Astrocyte (in vitro differentiated cells and primary cell): Measurements from ENCODE around the gene ASXL1. TPM values are rescaled to one million over a fixed set of nuclear protein-coding genes. Genes with fewer than 3 reads are reported as not detected.

Source experiments
- DNase-seq: peaks from one replicate; pipeline ENCODE4 v3.0.0-alpha.2; 2010; ENCODE audit warnings: low read depth
- FAIRE-seq: peaks from 2 replicates; lab custom pipeline; 2011; peaks lifted over from hg19 to GRCh38; lab: Jason Lieb, UNC
- H2AFZ ChIP-seq: 2 replicates; pipeline ENCODE4 v1.6.0; 2012; ENCODE audit warnings: low read depth, low read length, inconsistent platforms
- H3K27ac ChIP-seq: 2 replicates; pipeline ENCODE4 v1.5.1; 2011; ENCODE audit warnings: low read depth, low read length, inconsistent platforms
- H3K27me3 ChIP-seq: 2 replicates; pipeline ENCODE4 v1.6.0; 2011; ENCODE audit warnings: low read length, inconsistent platforms; ENCODE audit not compliant: insufficient read depth
- H3K36me3 ChIP-seq: 2 replicates; pipeline ENCODE4 v1.5.1; 2011; ENCODE audit warnings: low read length, inconsistent platforms; ENCODE audit not compliant: insufficient read depth
- H3K4me1 ChIP-seq: 2 replicates; pipeline ENCODE4 v1.5.1; 2011; ENCODE audit warnings: low read length, inconsistent platforms; ENCODE audit not compliant: insufficient read depth
- H3K4me2 ChIP-seq: 2 replicates; pipeline ENCODE4 v1.6.0; 2012; ENCODE audit warnings: low read length, inconsistent platforms
- H3K4me3 ChIP-seq: 2 replicates; pipeline ENCODE4 v1.5.1; 2011; ENCODE audit warnings: low read depth, mild to moderate bottlenecking, low read length, inconsistent platforms; ENCODE audit not compliant: insufficient read depth
- H3K79me2 ChIP-seq: 2 replicates; pipeline ENCODE4 v1.6.0; 2012; ENCODE audit warnings: mild to moderate bottlenecking, low read length, inconsistent platforms; ENCODE audit not compliant: insufficient read depth
- H3K9ac ChIP-seq: 2 replicates; pipeline ENCODE4 v1.6.0; 2012; ENCODE audit warnings: mild to moderate bottlenecking, low read length, inconsistent platforms
- H3K9me3 ChIP-seq: 2 replicates; pipeline ENCODE4 v1.5.1; 2012; ENCODE audit warnings: low read depth, mild to moderate bottlenecking, low read length, inconsistent platforms; ENCODE audit not compliant: insufficient read depth
- H4K20me1 ChIP-seq: 2 replicates; pipeline ENCODE4 v1.6.0; 2012; ENCODE audit warnings: low read length, inconsistent platforms; ENCODE audit not compliant: insufficient read depth
- H3K27ac Mint-ChIP-seq: one replicate; pipeline ENCODE4 v1.8.0; 2021; ENCODE audit warnings: mild to moderate bottlenecking, mixed read lengths; ENCODE audit not compliant: unreplicated experiment
- H3K27me3 Mint-ChIP-seq: one replicate; pipeline ENCODE4 v1.8.0; 2021; ENCODE audit warnings: low read depth, mixed read lengths; ENCODE audit not compliant: unreplicated experiment
- H3K36me3 Mint-ChIP-seq: one replicate; pipeline ENCODE4 v1.8.0; 2021; ENCODE audit warnings: low read depth, mixed read lengths; ENCODE audit not compliant: unreplicated experiment
- H3K4me1 Mint-ChIP-seq: one replicate; pipeline ENCODE4 v1.8.0; 2021; ENCODE audit warnings: low read depth, mixed read lengths; ENCODE audit not compliant: unreplicated experiment
- H3K4me3 Mint-ChIP-seq: one replicate; pipeline ENCODE4 v1.8.0; 2021; ENCODE audit warnings: mild to moderate bottlenecking, moderate library complexity, mixed read lengths; ENCODE audit not compliant: unreplicated experiment
- H3K9me3 Mint-ChIP-seq: one replicate; pipeline ENCODE4 v1.8.0; 2021; ENCODE audit warnings: mild to moderate bottlenecking, mixed read lengths; ENCODE audit not compliant: unreplicated experiment
- EZH2 ChIP-seq: IDR thresholded peaks from 2 replicates; pipeline ENCODE4 v1.6.1; 2012; ENCODE audit warnings: mild to moderate bottlenecking, low read length, inconsistent platforms; ENCODE audit not compliant: insufficient read depth
- total RNA-seq: library from RNA; stranded (reverse); gene quantifications from 2 replicates; pipeline ENCODE4 v1.2.1, GENCODE V29; 2021
- TF ChIP-seq, protein P1 (sequence below): IDR thresholded peaks from 2 replicates; pipeline ENCODE4 v1.5.1; 2011; ENCODE audit warnings: low read depth, mild to moderate bottlenecking, inconsistent platforms, low read length, moderate library complexity; ENCODE audit not compliant: insufficient read depth

The ASXL1 gene
- total RNA-seq, 1 donor from 2014 or later = 62.4 TPM

DNA sequence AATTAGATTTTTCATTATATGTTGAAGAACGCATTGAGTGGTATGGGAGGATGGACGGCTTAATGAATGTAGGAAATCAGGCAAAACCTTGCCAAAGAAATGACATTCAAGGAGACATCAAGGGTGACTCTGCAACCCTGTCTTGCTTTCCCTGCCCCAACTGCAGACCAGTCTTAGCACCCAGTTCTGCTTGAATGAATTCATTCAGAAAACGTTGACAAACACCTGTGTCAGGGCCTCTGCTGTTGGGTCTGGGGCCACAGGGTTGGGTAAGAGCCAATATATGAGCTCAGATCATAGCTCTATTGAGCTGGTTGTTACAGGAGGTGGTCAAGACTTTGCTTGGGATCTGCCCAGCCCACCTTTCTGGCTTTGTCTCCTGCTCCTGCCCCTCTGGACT lies 7.7 kb upstream of the ASXL1 start:
- Histone ChIP-seq H3K4me1 (peaks cover 8% of the 10 kb centered on the region), H3K4me3 (no peak overlapping the region), H3K9me3 (no peaks in the 10 kb centered on the region), H3K27me3 (no peaks in the 10 kb centered on the region), H3K9ac (no peak overlapping the region), H2AFZ (no peak overlapping the region), H3K79me2 (no peaks in the 10 kb centered on the region), H3K4me2 (no peak overlapping the region), H3K36me3 (no peaks in the 10 kb centered on the region), H3K27ac (no peak overlapping the region), H4K20me1 (no peaks in the 10 kb centered on the region)
- Mint-ChIP-seq H3K27me3 (no peaks in the 10 kb centered on the region), H3K4me1 (peaks cover 11% of the 10 kb centered on the region), H3K27ac (no peak overlapping the region), H3K36me3 (peaks cover 2% of the 10 kb centered on the region), H3K9me3 (no peaks in the 10 kb centered on the region), H3K4me3 (no peak overlapping the region)
- FAIRE-seq (no peak), DNase-seq (no peak)
- TF ChIP-seq, protein P1, sequence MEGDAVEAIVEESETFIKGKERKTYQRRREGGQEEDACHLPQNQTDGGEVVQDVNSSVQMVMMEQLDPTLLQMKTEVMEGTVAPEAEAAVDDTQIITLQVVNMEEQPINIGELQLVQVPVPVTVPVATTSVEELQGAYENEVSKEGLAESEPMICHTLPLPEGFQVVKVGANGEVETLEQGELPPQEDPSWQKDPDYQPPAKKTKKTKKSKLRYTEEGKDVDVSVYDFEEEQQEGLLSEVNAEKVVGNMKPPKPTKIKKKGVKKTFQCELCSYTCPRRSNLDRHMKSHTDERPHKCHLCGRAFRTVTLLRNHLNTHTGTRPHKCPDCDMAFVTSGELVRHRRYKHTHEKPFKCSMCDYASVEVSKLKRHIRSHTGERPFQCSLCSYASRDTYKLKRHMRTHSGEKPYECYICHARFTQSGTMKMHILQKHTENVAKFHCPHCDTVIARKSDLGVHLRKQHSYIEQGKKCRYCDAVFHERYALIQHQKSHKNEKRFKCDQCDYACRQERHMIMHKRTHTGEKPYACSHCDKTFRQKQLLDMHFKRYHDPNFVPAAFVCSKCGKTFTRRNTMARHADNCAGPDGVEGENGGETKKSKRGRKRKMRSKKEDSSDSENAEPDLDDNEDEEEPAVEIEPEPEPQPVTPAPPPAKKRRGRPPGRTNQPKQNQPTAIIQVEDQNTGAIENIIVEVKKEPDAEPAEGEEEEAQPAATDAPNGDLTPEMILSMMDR = no peak
- TF ChIP-seq EZH2 = no peak

DNA sequence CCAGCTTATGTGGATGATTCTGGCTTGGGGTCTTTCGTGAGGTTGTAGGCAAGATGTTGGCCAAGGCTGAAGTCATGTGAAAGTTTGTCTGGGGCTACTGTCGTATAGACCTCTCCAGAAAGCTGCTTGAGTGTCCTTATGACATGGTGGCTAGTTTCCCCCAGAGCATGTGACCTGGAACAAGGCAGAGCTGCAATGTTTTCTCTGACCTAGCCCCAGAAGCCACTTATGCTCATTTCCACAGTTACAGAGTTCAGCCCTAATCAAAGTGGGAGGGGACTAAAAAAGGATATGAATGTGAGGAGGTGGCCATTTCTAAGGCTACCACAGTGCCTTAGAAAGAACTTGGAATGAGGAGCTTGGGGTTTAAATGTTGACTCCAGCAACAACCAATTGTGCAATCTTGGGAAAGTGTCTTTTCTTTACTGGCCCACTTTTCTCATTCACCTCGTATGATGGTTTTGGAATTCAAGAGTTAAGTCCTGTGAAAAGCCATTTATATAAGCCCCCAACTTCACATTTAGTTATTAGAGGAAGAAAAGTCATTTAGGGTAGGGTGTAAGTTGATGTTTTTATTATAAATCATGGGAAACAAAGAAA lies 5.9 kb upstream of the ASXL1 start:
- Histone ChIP-seq H3K4me1 (peaks cover 21% of the 10 kb centered on the region), H4K20me1 (no peaks in the 10 kb centered on the region), H3K79me2 (no peaks in the 10 kb centered on the region), H3K9me3 (no peaks in the 10 kb centered on the region), H3K4me3 (no peak overlapping the region), H3K4me2 (no peak overlapping the region), H3K9ac (no peak overlapping the region), H2AFZ (no peak overlapping the region), H3K27ac (no peak overlapping the region), H3K27me3 (no peaks in the 10 kb centered on the region), H3K36me3 (no peaks in the 10 kb centered on the region)
- Mint-ChIP-seq H3K4me3 (no peak overlapping the region), H3K27ac (no peak overlapping the region), H3K36me3 (peaks cover 2% of the 10 kb centered on the region), H3K4me1 (peaks cover 13% of the 10 kb centered on the region), H3K9me3 (no peaks in the 10 kb centered on the region), H3K27me3 (no peaks in the 10 kb centered on the region)
- DNase-seq (no peak), FAIRE-seq (no peak)
- TF ChIP-seq, protein P1 = no peak
- TF ChIP-seq EZH2 = no peak

DNA sequence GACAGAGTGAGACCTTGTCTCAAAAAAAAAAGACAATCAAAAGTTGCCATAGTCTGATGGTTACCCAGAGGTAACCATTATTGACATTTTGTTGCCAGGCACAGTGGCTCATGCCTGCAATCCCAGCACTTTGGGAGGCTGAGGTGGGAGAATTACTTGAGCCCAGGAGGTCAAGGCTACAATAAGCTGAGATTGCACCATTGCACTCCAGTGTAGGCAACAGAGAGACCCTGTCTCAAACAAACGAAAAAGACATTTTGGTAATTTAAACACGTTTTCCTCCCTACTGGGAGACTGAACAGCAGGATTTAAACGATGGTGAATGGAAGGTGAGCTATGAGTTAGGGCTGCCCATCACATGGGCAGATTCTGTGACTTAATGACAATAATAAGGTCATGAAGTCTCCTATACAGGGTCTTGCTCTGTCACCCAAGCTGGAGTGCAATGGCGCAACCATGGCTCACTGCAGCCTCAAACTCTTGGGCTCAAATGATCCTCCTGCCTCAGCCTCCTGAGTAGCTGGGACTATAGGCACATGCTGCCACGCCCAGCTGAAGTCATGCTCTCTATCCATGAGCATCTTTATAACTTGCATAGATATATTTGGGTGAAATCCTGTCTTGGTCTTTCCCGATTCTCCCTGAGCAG lies 4.2 kb upstream of the ASXL1 start:
- H3K36me3 Mint-ChIP-seq = peaks cover 2% of the 10 kb centered on the region
- DNase-seq = no peak
- H3K27ac ChIP-seq = no peak overlapping the region

More for the DNA sequence above, 4.2 kb upstream of the ASXL1 start:
- no peaks in the 10 kb centered on the region for H3K36me3 ChIP-seq
- no peak overlapping the region for H3K4me3 ChIP-seq
- no peaks in the 10 kb centered on the region for H3K27me3 Mint-ChIP-seq
- H2AFZ ChIP-seq = no peak overlapping the region
- FAIRE-seq = no peak
- H3K79me2 ChIP-seq = peaks cover 2% of the 10 kb centered on the region
- H3K9ac ChIP-seq = no peak overlapping the region
- H3K4me3 Mint-ChIP-seq = peak overlapping the region; percentile 1
- H3K9me3 ChIP-seq = no peaks in the 10 kb centered on the region
- H3K4me1 Mint-ChIP-seq = peaks cover 16% of the 10 kb centered on the region
- no peaks in the 10 kb centered on the region for H3K27me3 ChIP-seq
- no peaks in the 10 kb centered on the region for H4K20me1 ChIP-seq
- H3K4me1 ChIP-seq = peaks cover 26% of the 10 kb centered on the region
- TF ChIP-seq, protein P1 = no peak
- no peak for TF ChIP-seq EZH2
- H3K9me3 Mint-ChIP-seq = no peaks in the 10 kb centered on the region
- H3K4me2 ChIP-seq = no peak overlapping the region
- no peak overlapping the region for H3K27ac Mint-ChIP-seq
